Activated CD4-positive, alpha-beta T cell treated with anti-CD3 and anti-CD28 coated beads, Interleukin-2, amount 10 ng/mL, durations not matched to agents 7 days and 5 days (primary cell): ENCODE measurements around the gene LEMD2. TPM values are rescaled to one million over a fixed set of nuclear protein-coding genes. Genes with fewer than 3 reads are reported as not detected.

Experiments used
- CTCF ChIA-PET: fragments of 350-600 bp; sonication (Branson Sonifier 250); formaldehyde crosslinking; loops from one replicate; lab custom pipeline; 2021; ENCODE audit warnings: antibody characterized with exemption; lab: Charles Lee
- POLR2A ChIA-PET: fragments of 350-600 bp; sonication (Branson Sonifier 250); formaldehyde crosslinking; loops from one replicate; lab custom pipeline; 2021; ENCODE audit warnings: antibody characterized with exemption; lab: Charles Lee
- DNase-seq: peaks from one replicate; pipeline ENCODE4 v3.0.0-alpha.2; 2020
- H3K27ac Mint-ChIP-seq: one replicate; pipeline ENCODE4 v1.8.0; 2021; ENCODE audit warnings: mild to moderate bottlenecking, moderate library complexity, mixed read lengths
- H3K27me3 Mint-ChIP-seq: one replicate; pipeline ENCODE4 v1.8.0; 2021; ENCODE audit warnings: mixed read lengths
- H3K36me3 Mint-ChIP-seq: one replicate; pipeline ENCODE4 v1.8.0; 2021; ENCODE audit warnings: low read depth, mixed read lengths
- H3K4me1 Mint-ChIP-seq: one replicate; pipeline ENCODE4 v1.8.0; 2021; ENCODE audit warnings: mixed read lengths
- H3K4me3 Mint-ChIP-seq: one replicate; pipeline ENCODE4 v1.8.0; 2021; ENCODE audit warnings: mild to moderate bottlenecking, moderate library complexity, mixed read lengths
- H3K9me3 Mint-ChIP-seq: one replicate; pipeline ENCODE4 v1.8.0; 2021; ENCODE audit warnings: mixed read lengths
- total RNA-seq, 2 experiments: library from RNA; stranded (reverse); gene quantifications; one replicate each; pipeline ENCODE4 v1.2.3, GENCODE V29; 2021

Gene LEMD2
- total RNA-seq, 2 experiments from 2014 or later, result 73.1 to 74.1 TPM

DNA sequence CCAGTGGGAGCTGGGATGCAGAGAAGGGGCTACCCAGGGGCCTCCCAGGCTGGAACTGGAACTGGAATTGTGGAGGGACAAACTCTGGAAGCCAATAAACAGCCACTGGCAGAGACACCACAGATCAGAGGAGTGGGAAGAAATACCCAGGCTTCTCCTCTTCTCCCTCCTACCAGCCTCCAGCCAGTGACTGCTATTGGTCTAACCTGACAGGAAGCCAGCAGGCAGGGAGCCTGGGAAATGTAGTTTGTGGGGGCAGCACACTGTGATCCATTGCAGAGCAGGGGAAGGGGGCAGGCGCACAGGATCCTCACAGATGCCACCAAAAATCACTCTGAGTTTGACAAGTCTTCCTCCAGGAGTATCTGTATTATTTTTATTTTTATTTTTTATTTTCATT, 26.9 kb upstream of the LEMD2 start:
- peaks cover 7% of the 10 kb centered on the region for H3K4me1 Mint-ChIP-seq
- no peaks in the 10 kb centered on the region for H3K9me3 Mint-ChIP-seq
- H3K36me3 Mint-ChIP-seq, result no peaks in the 10 kb centered on the region
- no peak overlapping the region for H3K27ac Mint-ChIP-seq
- peak; percentile 28 for DNase-seq
- peaks cover 27% of the 10 kb centered on the region for H3K27me3 Mint-ChIP-seq
- ChIA-PET CTCF (interaction anchor here (1.1 to 1.7 kb wide), 3 partner anchors 12 to 15 kb away, joined by 3 to 5 read pairs (median 3); partner anchors contain the start of gene MLN), POLR2A (no interaction called here)
- no peak overlapping the region for H3K4me3 Mint-ChIP-seq

GRCh38 chr6:33813990-33814985, 25.4 kb upstream of the LEMD2 start:
- Mint-ChIP-seq H3K9me3 (no peaks in the 10 kb centered on the region), H3K4me1 (peaks cover 6% of the 10 kb centered on the region), H3K27me3 (peaks cover 35% of the 10 kb centered on the region), H3K27ac (no peak overlapping the region), H3K4me3 (no peak overlapping the region), H3K36me3 (no peaks in the 10 kb centered on the region)
- POLR2A ChIA-PET, result no interaction called here
- no peak for DNase-seq
- CTCF ChIA-PET, result interaction anchor here (1.5 kb wide), 1 partner anchor 11 kb away, joined by 3 read pairs; the partner anchor contains the start of gene MLN

DNA sequence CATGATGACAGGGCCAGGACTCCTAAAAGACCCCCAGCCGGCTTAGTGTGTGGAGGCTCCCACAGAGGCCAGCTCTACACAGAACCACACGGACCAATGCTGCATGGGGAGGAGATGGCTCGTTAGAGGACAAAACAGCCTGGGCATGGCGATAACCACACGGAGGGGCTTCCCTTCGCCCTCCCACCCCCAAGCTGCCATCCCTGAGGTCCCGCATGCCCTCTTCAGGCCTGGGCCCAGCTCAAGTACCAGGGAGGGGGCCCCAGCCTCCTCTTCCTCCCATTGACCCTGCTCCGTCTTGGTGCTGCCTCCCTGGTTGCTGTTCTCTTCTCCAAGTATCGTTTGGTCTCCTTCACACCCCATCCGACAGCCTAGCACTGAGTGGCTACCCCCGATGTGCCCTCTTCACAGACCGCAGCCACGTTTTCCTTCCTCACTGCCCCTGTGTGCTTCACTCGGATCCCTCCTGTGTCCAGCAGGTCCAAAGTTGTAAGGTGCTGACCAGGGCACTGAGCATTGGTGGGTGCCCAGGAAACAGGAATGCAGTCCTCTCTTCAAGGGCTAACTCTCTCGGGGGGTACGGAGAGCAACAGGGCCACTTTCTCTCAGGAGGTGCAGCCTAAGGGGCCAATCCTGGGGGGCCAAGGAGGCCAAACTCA, 24.4 kb upstream of the LEMD2 start:
- Mint-ChIP-seq H3K4me3 (no peak overlapping the region), H3K9me3 (no peaks in the 10 kb centered on the region), H3K27ac (peak overlapping the region; percentile 33), H3K36me3 (no peaks in the 10 kb centered on the region), H3K27me3 (peaks cover 44% of the 10 kb centered on the region), H3K4me1 (peaks cover 4% of the 10 kb centered on the region)
- DNase-seq, result no peak
- CTCF ChIA-PET, result interaction anchor here (0.9 to 1.3 kb wide), 3 partner anchors 42 to 214 kb away, joined by 3 read pairs; no protein-coding TSS in a partner anchor
- POLR2A ChIA-PET, result no interaction called here

- POLR2A ChIA-PET, result no interaction called here
- H3K36me3 Mint-ChIP-seq, result no peaks in the 10 kb centered on the region
- H3K27me3 Mint-ChIP-seq, result peaks cover 51% of the 10 kb centered on the region
- CTCF ChIA-PET, result interaction anchor here (0.9 to 1.3 kb wide), 3 partner anchors 42 to 215 kb away, joined by 3 read pairs; no protein-coding TSS in a partner anchor
- no peak overlapping the region for H3K27ac Mint-ChIP-seq
- H3K9me3 Mint-ChIP-seq, result no peaks in the 10 kb centered on the region
- DNase-seq, result peak; percentile 58
- H3K4me1 Mint-ChIP-seq, result peaks cover 9% of the 10 kb centered on the region
- no peak overlapping the region for H3K4me3 Mint-ChIP-seq
Measured at GRCh38 chr6:33812669-33813068, 23.7 kb upstream of the LEMD2 start.

DNA sequence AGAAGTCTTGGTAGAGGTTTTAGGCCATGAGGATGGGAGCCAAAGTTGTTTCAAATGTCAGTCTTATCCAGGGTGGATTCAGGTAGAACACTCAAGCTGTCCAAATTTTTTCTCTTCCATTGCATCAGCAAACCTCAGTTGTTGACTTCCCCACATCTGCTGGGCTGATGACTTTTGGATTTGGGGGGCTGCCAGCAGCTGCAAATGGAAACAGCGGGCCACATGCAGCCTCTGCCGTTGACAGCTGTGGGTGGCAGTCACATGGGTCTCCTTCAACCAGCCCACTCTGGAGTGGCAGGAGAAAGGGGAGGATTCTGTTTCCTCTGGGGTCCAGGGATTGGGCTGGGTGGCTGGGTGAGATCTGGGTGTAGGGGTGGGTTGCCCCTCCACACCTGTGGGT, 20.7 kb upstream of the LEMD2 start:
- H3K4me3 Mint-ChIP-seq, result no peak overlapping the region
- POLR2A ChIA-PET, result no interaction called here
- DNase-seq, result no peak
- H3K36me3 Mint-ChIP-seq, result no peaks in the 10 kb centered on the region
- CTCF ChIA-PET, result no interaction called here
- peaks cover 16% of the 10 kb centered on the region for H3K4me1 Mint-ChIP-seq
- no peak overlapping the region for H3K27ac Mint-ChIP-seq
- H3K27me3 Mint-ChIP-seq, result peaks cover 52% of the 10 kb centered on the region
- H3K9me3 Mint-ChIP-seq, result no peaks in the 10 kb centered on the region

GRCh38 chr6:33808641-33809180, 19.8 kb upstream of the LEMD2 start:
- peaks cover 54% of the 10 kb centered on the region for H3K27me3 Mint-ChIP-seq
- H3K4me1 Mint-ChIP-seq, result peaks cover 16% of the 10 kb centered on the region
- H3K27ac Mint-ChIP-seq, result no peak overlapping the region
- POLR2A ChIA-PET, result no interaction called here
- no peaks in the 10 kb centered on the region for H3K9me3 Mint-ChIP-seq
- DNase-seq, result no peak
- H3K4me3 Mint-ChIP-seq, result no peak overlapping the region
- no peaks in the 10 kb centered on the region for H3K36me3 Mint-ChIP-seq
- CTCF ChIA-PET, result no interaction called here

- no peaks in the 10 kb centered on the region for H3K9me3 Mint-ChIP-seq
- H3K27ac Mint-ChIP-seq, result no peak overlapping the region
- DNase-seq, result no peak
- H3K36me3 Mint-ChIP-seq, result no peaks in the 10 kb centered on the region
- peaks cover 16% of the 10 kb centered on the region for H3K4me1 Mint-ChIP-seq
- POLR2A ChIA-PET, result no interaction called here
- CTCF ChIA-PET, result interaction anchor here (0.7 to 0.8 kb wide), 2 partner anchors 10 to 13 kb away, joined by 3 read pairs; no protein-coding TSS in a partner anchor
- peaks cover 52% of the 10 kb centered on the region for H3K27me3 Mint-ChIP-seq
- no peak overlapping the region for H3K4me3 Mint-ChIP-seq
Measured at GRCh38 chr6:33807606-33808005, 18.7 kb upstream of the LEMD2 start.

GRCh38 chr6:33806841-33807240, 17.9 kb upstream of the LEMD2 start:
- DNase-seq, result no peak
- H3K27me3 Mint-ChIP-seq, result peaks cover 45% of the 10 kb centered on the region
- H3K9me3 Mint-ChIP-seq, result no peaks in the 10 kb centered on the region
- ChIA-PET CTCF (interaction anchor here (0.8 kb wide), 1 partner anchor 11 kb away, joined by 3 read pairs; no protein-coding TSS in a partner anchor), POLR2A (no interaction called here)
- peak overlapping the region; percentile 33 for H3K27ac Mint-ChIP-seq
- no peak overlapping the region for H3K4me3 Mint-ChIP-seq
- peaks cover 16% of the 10 kb centered on the region for H3K4me1 Mint-ChIP-seq
- H3K36me3 Mint-ChIP-seq, result no peaks in the 10 kb centered on the region

- Mint-ChIP-seq H3K9me3 (no peaks in the 10 kb centered on the region), H3K36me3 (no peaks in the 10 kb centered on the region), H3K27ac (no peak within 1 kb of the TSS), H3K4me3 (no peak within 1 kb of the TSS), H3K27me3 (peaks cover 22% of the 10 kb centered on the region), H3K4me1 (peaks cover 16% of the 10 kb centered on the region)
- ChIA-PET POLR2A (no interaction called here), CTCF (interaction anchor here (0.7 to 1.2 kb wide), 4 partner anchors 10 to 24 kb away, joined by 3 to 4 read pairs (median 3); no protein-coding TSS in a partner anchor)
- no peak for DNase-seq
Measured at GRCh38 chr6:33803571-33804053, 14.7 kb upstream of the LEMD2 start, which contains the start of gene MLN. MLN (minus strand) TSS chr6:33804003; CDS start chr6:33801163, 2,840 bp downstream.

DNA sequence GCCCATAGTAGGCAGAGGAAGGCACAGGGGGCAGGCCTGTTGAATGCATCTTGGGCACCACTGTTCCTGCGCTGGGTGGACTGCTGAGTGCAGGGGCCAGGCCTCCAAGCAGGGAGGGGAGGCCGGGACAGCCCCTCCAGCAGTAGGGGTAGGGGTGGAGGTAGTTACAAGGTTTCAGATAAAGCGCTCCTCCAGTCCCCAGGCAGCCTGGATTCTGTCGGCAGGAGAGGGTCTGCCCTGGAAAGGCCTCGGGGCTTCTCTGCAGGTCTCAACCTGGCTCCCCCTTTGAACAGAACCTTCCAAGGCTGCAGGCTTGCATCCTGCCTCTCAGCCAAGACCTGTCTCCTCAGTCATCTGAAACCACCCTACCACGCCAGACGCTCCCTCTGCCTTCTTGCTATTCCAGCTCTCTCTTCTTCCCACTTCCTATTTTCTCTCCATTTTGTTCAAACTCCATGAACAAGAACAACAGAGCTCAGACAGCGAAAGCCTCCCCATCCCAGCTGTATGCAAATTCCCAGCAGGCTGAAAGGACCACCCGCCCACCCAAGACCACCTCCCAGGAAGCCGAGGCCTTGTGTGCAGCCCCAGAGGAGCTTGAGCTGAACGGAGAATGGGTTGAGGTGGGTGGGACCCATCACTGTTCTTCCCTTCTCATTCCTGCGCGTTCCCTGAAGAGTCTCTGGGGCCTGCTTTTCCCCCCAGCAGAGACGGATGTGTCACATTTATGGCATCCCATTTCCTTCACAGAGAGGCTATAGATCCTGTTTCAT, 13.4 kb upstream of the LEMD2 start:
- ChIA-PET POLR2A (no interaction called here), CTCF (interaction anchor here (1.2 kb wide), 1 partner anchor 58 kb away, joined by 3 read pairs; no protein-coding TSS in a partner anchor)
- peaks cover 8% of the 10 kb centered on the region for H3K4me1 Mint-ChIP-seq
- H3K27me3 Mint-ChIP-seq, result peaks cover 15% of the 10 kb centered on the region
- H3K36me3 Mint-ChIP-seq, result no peaks in the 10 kb centered on the region
- H3K9me3 Mint-ChIP-seq, result no peaks in the 10 kb centered on the region
- no peak overlapping the region for H3K27ac Mint-ChIP-seq
- no peak for DNase-seq
- no peak overlapping the region for H3K4me3 Mint-ChIP-seq

GRCh38 chr6:33801611-33802010, 12.7 kb upstream of the LEMD2 start:
- Mint-ChIP-seq H3K27me3 (peaks cover 18% of the 10 kb centered on the region), H3K36me3 (no peaks in the 10 kb centered on the region), H3K9me3 (no peaks in the 10 kb centered on the region), H3K27ac (no peak overlapping the region), H3K4me3 (no peak overlapping the region), H3K4me1 (peaks cover 4% of the 10 kb centered on the region)
- CTCF ChIA-PET, result interaction anchor here (0.9 to 1.2 kb wide), 2 partner anchors 14 to 58 kb away, joined by 3 read pairs; no protein-coding TSS in a partner anchor
- DNase-seq, result no peak
- POLR2A ChIA-PET, result no interaction called here
